ENCODE data around the gene SVOP.

- TF ChIP-seq CTCF (IDR thresholded peaks at IDR 0.05) (no peak), ZFX (IDR thresholded peaks at IDR 0.05; ENCODE audit: borderline replicate concordance) (no peak)
These were observed 152.1 kb downstream of the SVOP start for GRCh38 chr12:108868781-108869180.
